SW480 (cell line): Measurements from ENCODE around the gene CCDC73.
"Not testable (repeated sequence)": the region's sequence is repeated elsewhere in the genome, so short reads cannot be mapped to it uniquely, and the experiment has no call there.

Experiments
- DNase-seq: peaks from one replicate; pipeline ENCODE4 v3.0.0-alpha.2; 2016; ENCODE audit warnings: low spot score

CCDC73 gene

GRCh38 chr11:32794439-32794838 lies at the start of gene CCDC73:
Gene CCDC73 (minus strand): TSS chr11:32794662. CDS start chr11:32760243, 34,419 bp downstream.
- DNase-seq = no peak

- DNase-seq = no peak
Observed at GRCh38 chr11:32843544-32843943, 49.1 kb upstream of the CCDC73 start.

- DNase-seq = no peak
Observed at GRCh38 chr11:32840587-32840986, 46.1 kb upstream of the CCDC73 start.

- no peak for DNase-seq
Observed at GRCh38 chr11:32839308-32839707, 44.8 kb upstream of the CCDC73 start.

GRCh38 chr11:32838505-32839274 lies 44.2 kb upstream of the CCDC73 start:
- DNase-seq = peak; percentile 39

GRCh38 chr11:32836946-32837345 lies 42.5 kb upstream of the CCDC73 start:
- DNase-seq = no peak

GRCh38 chr11:32833921-32834320 lies 39.5 kb upstream of the CCDC73 start:
- no peak for DNase-seq

GRCh38 chr11:32831221-32831620 lies 36.8 kb upstream of the CCDC73 start:
- DNase-seq = no peak

GRCh38 chr11:32830796-32831195 lies 36.3 kb upstream of the CCDC73 start:
- DNase-seq = no peak

GRCh38 chr11:32830413-32830738 lies 35.9 kb upstream of the CCDC73 start:
- DNase-seq = peak; percentile 52

- DNase-seq = peak; percentile 77
Observed at GRCh38 chr11:32829680-32830412, 35.4 kb upstream of the CCDC73 start, which contains the start of gene PRRG4. Gene PRRG4 (plus strand): TSS chr11:32829927. CDS start chr11:32830530, 603 bp downstream.

GRCh38 chr11:32829157-32829679 lies 34.8 kb upstream of the CCDC73 start:
- peak; percentile 58 for DNase-seq

- DNase-seq = no peak
Observed at GRCh38 chr11:32827276-32827675, 32.8 kb upstream of the CCDC73 start.

- DNase-seq = no peak
Observed at GRCh38 chr11:32826113-32826512, 31.7 kb upstream of the CCDC73 start.

GRCh38 chr11:32823617-32824016 lies 29.2 kb upstream of the CCDC73 start:
- DNase-seq = not testable (repeated sequence)

GRCh38 chr11:32821917-32822560 lies 27.6 kb upstream of the CCDC73 start:
- DNase-seq = no peak

- DNase-seq = no peak
Observed at GRCh38 chr11:32821517-32821916, 27.1 kb upstream of the CCDC73 start.

GRCh38 chr11:32820497-32820896 lies 26.0 kb upstream of the CCDC73 start:
- DNase-seq = no peak

GRCh38 chr11:32819187-32819586 lies 24.7 kb upstream of the CCDC73 start:
- no peak for DNase-seq

GRCh38 chr11:32817852-32818183 lies 23.4 kb upstream of the CCDC73 start:
- no peak for DNase-seq

GRCh38 chr11:32817181-32817851 lies 22.9 kb upstream of the CCDC73 start:
- DNase-seq = no peak

GRCh38 chr11:32809313-32809712 lies 14.9 kb upstream of the CCDC73 start:
- DNase-seq = peak; percentile 78
